SK-N-SH (cell line): ENCODE data around the gene FXR1.
"Not testable (repeated sequence)": the region's sequence is repeated elsewhere in the genome, so short reads cannot be mapped to it uniquely, and the experiment has no call there.

Experiments
- CTCF ChIP-seq: fragments of 200-600 bp; sonication (generic); IDR thresholded peaks from 2 replicates; pipeline ENCODE4 v1.6.1; 2017; ENCODE audit warnings: antibody characterized with exemption, mild to moderate bottlenecking, moderate library complexity
- EP300 ChIP-seq, 2 experiments: IDR thresholded peaks; 2 replicates each; pipeline versions ENCODE4 v1.4.0 to v1.6.1; 2012; ENCODE audit warnings: borderline replicate concordance in 1 of 2, low read depth in 1 of 2, low read length in 1 of 2
- EZH2phosphoT487 ChIP-seq: fragments of 200-600 bp; sonication (generic); IDR thresholded peaks from 2 replicates; pipeline ENCODE4 v1.6.1; 2017; ENCODE audit warnings: low read depth, mixed run types, mild to moderate bottlenecking, antibody characterized with exemption, moderate library complexity, borderline replicate concordance
- FOXM1 ChIP-seq: IDR thresholded peaks from 2 replicates; pipeline ENCODE4 v1.4.0; 2012; ENCODE audit warnings: low read depth, mild to moderate bottlenecking
- JUND ChIP-seq: IDR thresholded peaks from 2 replicates; pipeline ENCODE4 v1.4.0; 2012
- NFIC ChIP-seq: IDR thresholded peaks from 2 replicates; pipeline ENCODE4 v1.4.0; 2012; ENCODE audit warnings: borderline replicate concordance
- REST ChIP-seq: IDR thresholded peaks from 2 replicates; pipeline ENCODE4 v1.6.1; 2012; ENCODE audit warnings: mild to moderate bottlenecking, low read depth, low read length, moderate library complexity
- RFX5 ChIP-seq: IDR thresholded peaks from 2 replicates; pipeline ENCODE4 v1.6.1; 2012; ENCODE audit warnings: mild to moderate bottlenecking, improper control_type of control experiment, low read length
- TCF12 ChIP-seq: IDR thresholded peaks from 2 replicates; pipeline ENCODE4 v1.4.0; 2012
- USF2 ChIP-seq: fragments of 150-350 bp; IDR thresholded peaks from 2 replicates; pipeline ENCODE4 v1.6.1; 2017; ENCODE audit warnings: antibody characterized with exemption, low read length, low read depth, borderline replicate concordance

GRCh38 chr3:181002331-181002730 lies 89.9 kb downstream of the FXR1 start:
- not testable (repeated sequence) for TF ChIP-seq CTCF; JUND; RFX5; NFIC; FOXM1; EP300 (IDR thresholded peaks at IDR 0.05; ENCODE audit: borderline replicate concordance in 1 of 2, low read depth in 1 of 2, low read length in 1 of 2); USF2; REST; EZH2phosphoT487; TCF12
